ENCODE data around the gene SLC16A5.
"Not testable (repeated sequence)": the region's sequence is repeated elsewhere in the genome, so short reads cannot be mapped to it uniquely, and the experiment has no call there.

SLC16A5 gene

GRCh38 chr17:75045946-75046406 lies 41.8 kb upstream of the SLC16A5 start:
- H3K9me3 ChIP-seq; DNase-seq; H3K27me3 ChIP-seq; intact Hi-C loops (cut with DNase I; ENCODE audit: low total_unique reads): not testable (repeated sequence)
- Histone ChIP-seq H3K27ac (peak overlapping the region; percentile 97 to 99), H3K4me3 (peak overlapping the region; percentile 82 to 94), H3K36me3 (peaks cover 12 to 28% (median 22%) of the 10 kb centered on the region in 3 donors), H3K4me1 (peaks cover 0 to 32% (median 23%) of the 10 kb centered on the region in 4 donors)
- TF ChIP-seq CTCF (IDR thresholded peaks at IDR 0.05): peak in 1 of 2 experiments; percentile 7

GRCh38 chr17:75046407-75047289 lies 41.1 kb upstream of the SLC16A5 start, which contains the start of the genes ATP5PD and KCTD2:
ATP5PD (minus strand) TSS chr17:75046969; CDS start chr17:75042650, 4,319 bp downstream.
KCTD2 (plus strand) TSS chr17:75047225; CDS start chr17:75047251, 26 bp downstream.
- Histone ChIP-seq H3K27ac (peak within 1 kb of the TSS; percentile 97 to 99), H3K36me3 (peaks cover 7 to 22% (median 17%) of the 10 kb centered on the region in 3 donors), H3K27me3 (no peaks in the 10 kb centered on the region), H3K9me3 (no peaks in the 10 kb centered on the region), H3K4me3 (peak within 1 kb of the TSS; percentile 82 to 94), H3K4me1 (peaks cover 0 to 32% (median 23%) of the 10 kb centered on the region in 4 donors)
- DNase-seq: peak; percentile 96 to 99
- TF ChIP-seq CTCF (IDR thresholded peaks at IDR 0.05): peak in 1 of 2 experiments; percentile 21
- intact Hi-C loops (cut with DNase I; ENCODE audit: low total_unique reads): no loop called here

GRCh38 chr17:75047398-75048098 lies 40.2 kb upstream of the SLC16A5 start:
- H3K9me3 ChIP-seq: no peaks in the 10 kb centered on the region
- intact Hi-C loops (cut with DNase I; ENCODE audit: low total_unique reads): no loop called here
- peaks cover 0 to 32% (median 23%) of the 10 kb centered on the region in 4 donors for H3K4me1 ChIP-seq
- H3K36me3 ChIP-seq: peaks cover 3 to 22% (median 15%) of the 10 kb centered on the region in 3 donors
- no peak for TF ChIP-seq CTCF (IDR thresholded peaks at IDR 0.05)
- H3K4me3 ChIP-seq: peak overlapping the region; percentile 82 to 94
- DNase-seq: peak; percentile 33 to 73
- H3K27ac ChIP-seq: peak overlapping the region; percentile 97 to 99
- H3K27me3 ChIP-seq: no peaks in the 10 kb centered on the region

GRCh38 chr17:75048249-75048878 lies 39.4 kb upstream of the SLC16A5 start:
- intact Hi-C loops (cut with DNase I; ENCODE audit: low total_unique reads): no loop called here
- Histone ChIP-seq H3K36me3 (peaks cover 11 to 29% (median 22%) of the 10 kb centered on the region in 3 donors), H3K9me3 (no peaks in the 10 kb centered on the region), H3K4me1 (peaks cover 0 to 32% (median 23%) of the 10 kb centered on the region in 4 donors), H3K27ac (peak overlapping the region; percentile 97 to 99), H3K4me3 (peak overlapping the region; percentile 82 to 94), H3K27me3 (no peaks in the 10 kb centered on the region)
- DNase-seq: peak; percentile 35 to 73
- no peak for TF ChIP-seq CTCF (IDR thresholded peaks at IDR 0.05)

GRCh38 chr17:75049057-75049456 lies 38.7 kb upstream of the SLC16A5 start:
- no peak for DNase-seq
- H3K27ac ChIP-seq: peak overlapping the region; percentile 97 to 99
- H3K27me3 ChIP-seq: no peaks in the 10 kb centered on the region
- H3K4me3 ChIP-seq: no peak overlapping the region
- H3K4me1 ChIP-seq: peaks cover 0 to 32% (median 23%) of the 10 kb centered on the region in 4 donors
- TF ChIP-seq CTCF (IDR thresholded peaks at IDR 0.05): no peak
- H3K36me3 ChIP-seq: peaks cover 17 to 36% (median 27%) of the 10 kb centered on the region in 3 donors
- H3K9me3 ChIP-seq: no peaks in the 10 kb centered on the region
- intact Hi-C loops (cut with DNase I; ENCODE audit: low total_unique reads): no loop called here

Measured in tibial artery (tissue), 4 donors.